Endodermal cell (in vitro differentiated cells): ENCODE results near the gene RFX5. TPM values are rescaled to one million over a fixed set of nuclear protein-coding genes. Genes with fewer than 3 reads are reported as not detected.

Experiments
- DNase-seq: peaks from one replicate; pipeline ENCODE4 v3.0.0-alpha.2; 2017
- H3K27ac ChIP-seq: 2 replicates; pipeline ENCODE4 v1.5.1; 2013; ENCODE audit warnings: mild to moderate bottlenecking, low read depth, low read length, moderate library complexity
- H3K27me3 ChIP-seq: 2 replicates; pipeline ENCODE4 v1.6.1; 2013; ENCODE audit warnings: mild to moderate bottlenecking, low read length, moderate library complexity; ENCODE audit not compliant: insufficient read depth, control insufficient read depth, poor library complexity, severe bottlenecking
- H3K36me3 ChIP-seq: 2 replicates; pipeline ENCODE4 v1.7.0; 2013; ENCODE audit warnings: mild to moderate bottlenecking, low read length, moderate library complexity; ENCODE audit not compliant: control insufficient read depth, insufficient read depth
- H3K4me1 ChIP-seq: one replicate; pipeline ENCODE4 v1.7.0; 2013; ENCODE audit warnings: low read length; ENCODE audit not compliant: control insufficient read depth, insufficient read depth
- H3K4me3 ChIP-seq: 2 replicates; pipeline ENCODE4 v1.5.1; 2013; ENCODE audit warnings: mild to moderate bottlenecking, low read length, moderate library complexity
- H3K9ac ChIP-seq: 2 replicates; pipeline ENCODE4 v1.6.1; 2013; ENCODE audit warnings: mild to moderate bottlenecking, low read length, moderate library complexity; ENCODE audit not compliant: poor library complexity, severe bottlenecking; ENCODE audit errors: extremely low read depth
- H3K9me3 ChIP-seq: 2 replicates; pipeline ENCODE4 v1.6.1; 2013; ENCODE audit warnings: mild to moderate bottlenecking, low read length, moderate library complexity; ENCODE audit not compliant: control insufficient read depth
- H3K27ac Mint-ChIP-seq: 2 replicates; pipeline ENCODE4 v1.8.0; 2020; ENCODE audit warnings: mixed read lengths
- H3K27me3 Mint-ChIP-seq: 2 replicates; pipeline ENCODE4 v1.8.0; 2021; ENCODE audit warnings: mild to moderate bottlenecking, mixed read lengths; ENCODE audit not compliant: insufficient read depth
- H3K36me3 Mint-ChIP-seq: 2 replicates; pipeline ENCODE4 v1.8.0; 2020; ENCODE audit warnings: low read depth, mixed read lengths
- H3K4me1 Mint-ChIP-seq: 2 replicates; pipeline ENCODE4 v1.8.0; 2020; ENCODE audit warnings: mixed read lengths
- H3K4me3 Mint-ChIP-seq: 2 replicates; pipeline ENCODE4 v1.8.0; 2020; ENCODE audit warnings: mild to moderate bottlenecking, moderate library complexity, mixed read lengths
- H3K9me3 Mint-ChIP-seq: 2 replicates; pipeline ENCODE4 v1.8.0; 2020; ENCODE audit warnings: mild to moderate bottlenecking, mixed read lengths
- WGBS, 2 experiments: methylation state at CpG; one replicate each; pipeline versions ENCODE4 v1.1.5 to v1.1.7; 2013; ENCODE audit warnings: missing lambda C conversion rate in 2 of 2, mixed read lengths in 1 of 2; ENCODE audit not compliant: insufficient coverage in 1 of 2, insufficient read length in 1 of 2; 5-methylcytosine and 5-hydroxymethylcytosine counted together
- total RNA-seq, 2 donors: library from RNA; stranded (reverse); fragmentation: NEBNext Ultra II Directional in 1 of 2; extraction: Animal tissue kit (Norgen Biotek cat#: 25700) in 1 of 2; gene quantifications; 2 replicates in 1 of 2; 3 replicates in 1 of 2; pipeline ENCODE4 v1.2.1, GENCODE V29; 2021
- TF ChIP-seq, protein P1 (sequence below): fragments of 200-600 bp; sonication (generic); conservative IDR thresholded peaks from 2 replicates; pipeline ENCODE4 v1.5.0; 2021; ENCODE audit warnings: antibody characterized with exemption, mild to moderate bottlenecking

The RFX5 gene
- total RNA-seq, 2 donors from 2014 or later: 57.7 to 72.1 TPM

DNA sequence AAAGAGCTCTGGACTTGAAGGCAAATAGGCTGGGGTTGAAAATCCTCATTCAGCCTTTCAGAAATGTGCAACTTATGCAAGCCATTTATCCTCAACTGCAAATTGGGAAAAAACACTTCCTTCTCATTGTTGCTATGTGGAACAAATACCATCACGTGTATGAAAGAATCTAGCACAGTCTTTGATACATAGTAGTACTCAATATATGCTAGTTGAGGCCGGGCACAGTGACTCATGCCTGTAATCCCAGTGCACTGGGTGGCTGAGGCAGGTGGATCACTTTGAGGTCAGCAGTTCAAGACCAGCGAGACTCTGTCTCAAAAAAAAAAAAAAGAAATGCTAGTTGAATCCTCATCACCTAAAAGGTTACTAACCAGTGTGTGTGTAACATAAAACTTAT lies 28.1 kb downstream of the RFX5 start:
- Histone ChIP-seq H3K36me3 (peaks cover 26% of the 10 kb centered on the region), H3K9me3 (no peaks in the 10 kb centered on the region), H3K27me3 (no peaks in the 10 kb centered on the region), H3K4me3 (no peak overlapping the region), H3K27ac (no peak overlapping the region), H3K9ac (no peak overlapping the region), H3K4me1 (no peaks in the 10 kb centered on the region)
- Mint-ChIP-seq H3K27ac (no peak overlapping the region), H3K4me3 (no peak overlapping the region), H3K36me3 (peaks cover 39% of the 10 kb centered on the region), H3K27me3 (no peaks in the 10 kb centered on the region), H3K4me1 (peaks cover 10% of the 10 kb centered on the region), H3K9me3 (no peaks in the 10 kb centered on the region)
- TF ChIP-seq, protein P1, sequence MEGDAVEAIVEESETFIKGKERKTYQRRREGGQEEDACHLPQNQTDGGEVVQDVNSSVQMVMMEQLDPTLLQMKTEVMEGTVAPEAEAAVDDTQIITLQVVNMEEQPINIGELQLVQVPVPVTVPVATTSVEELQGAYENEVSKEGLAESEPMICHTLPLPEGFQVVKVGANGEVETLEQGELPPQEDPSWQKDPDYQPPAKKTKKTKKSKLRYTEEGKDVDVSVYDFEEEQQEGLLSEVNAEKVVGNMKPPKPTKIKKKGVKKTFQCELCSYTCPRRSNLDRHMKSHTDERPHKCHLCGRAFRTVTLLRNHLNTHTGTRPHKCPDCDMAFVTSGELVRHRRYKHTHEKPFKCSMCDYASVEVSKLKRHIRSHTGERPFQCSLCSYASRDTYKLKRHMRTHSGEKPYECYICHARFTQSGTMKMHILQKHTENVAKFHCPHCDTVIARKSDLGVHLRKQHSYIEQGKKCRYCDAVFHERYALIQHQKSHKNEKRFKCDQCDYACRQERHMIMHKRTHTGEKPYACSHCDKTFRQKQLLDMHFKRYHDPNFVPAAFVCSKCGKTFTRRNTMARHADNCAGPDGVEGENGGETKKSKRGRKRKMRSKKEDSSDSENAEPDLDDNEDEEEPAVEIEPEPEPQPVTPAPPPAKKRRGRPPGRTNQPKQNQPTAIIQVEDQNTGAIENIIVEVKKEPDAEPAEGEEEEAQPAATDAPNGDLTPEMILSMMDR: no peak
- WGBS, 2 experiments: 93% methylated on average over 3 of the region's 3 CpGs; no CpG with 5 or more reads in 1 of the 2 experiments
- no peak for DNase-seq

DNA sequence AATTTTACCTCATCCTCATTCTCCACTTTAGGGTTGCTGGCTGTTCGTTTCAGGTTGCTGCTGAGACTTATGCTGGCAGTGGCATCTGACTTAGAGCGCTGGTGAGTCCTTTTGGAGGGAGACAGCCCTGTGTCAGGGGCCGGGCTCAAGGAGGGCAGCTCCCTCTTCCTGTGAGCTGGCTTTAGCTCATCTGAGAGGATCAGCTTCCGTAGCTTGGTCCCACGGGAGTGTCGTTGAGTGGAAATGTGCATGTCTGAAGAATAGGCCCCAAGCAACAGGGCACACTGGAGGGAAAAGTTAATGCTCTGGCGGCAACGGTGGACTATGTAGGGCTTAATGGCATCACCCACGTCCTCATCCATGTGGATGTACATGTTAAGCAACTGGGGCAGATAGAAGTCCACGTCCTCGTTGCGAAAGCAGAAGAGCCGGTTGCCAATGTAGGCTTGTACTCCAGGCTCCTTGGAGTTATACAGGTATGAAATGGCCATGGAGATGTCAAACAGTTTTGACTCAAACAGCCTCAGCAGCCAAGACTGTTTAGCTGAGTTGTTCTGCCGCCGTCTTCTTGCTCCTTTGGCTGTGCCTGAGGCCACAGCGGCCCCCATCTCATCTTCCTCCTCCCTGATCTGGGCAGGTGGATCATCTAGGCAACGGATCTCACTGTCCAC lies 31.4 kb downstream of the RFX5 start:
- Mint-ChIP-seq H3K36me3 (peaks cover 41% of the 10 kb centered on the region), H3K4me1 (peaks cover 6% of the 10 kb centered on the region), H3K27ac (no peak overlapping the region), H3K27me3 (no peaks in the 10 kb centered on the region), H3K9me3 (no peaks in the 10 kb centered on the region), H3K4me3 (no peak overlapping the region)
- Histone ChIP-seq H3K27me3 (no peaks in the 10 kb centered on the region), H3K9ac (no peak overlapping the region), H3K36me3 (peaks cover 56% of the 10 kb centered on the region), H3K27ac (no peak overlapping the region), H3K9me3 (no peaks in the 10 kb centered on the region), H3K4me3 (no peak overlapping the region), H3K4me1 (no peaks in the 10 kb centered on the region)
- WGBS, 2 experiments: 95 to 97% methylated on average over 16 to 17 of the region's 17 CpGs
- TF ChIP-seq, protein P1: no peak
- DNase-seq: no peak

DNA sequence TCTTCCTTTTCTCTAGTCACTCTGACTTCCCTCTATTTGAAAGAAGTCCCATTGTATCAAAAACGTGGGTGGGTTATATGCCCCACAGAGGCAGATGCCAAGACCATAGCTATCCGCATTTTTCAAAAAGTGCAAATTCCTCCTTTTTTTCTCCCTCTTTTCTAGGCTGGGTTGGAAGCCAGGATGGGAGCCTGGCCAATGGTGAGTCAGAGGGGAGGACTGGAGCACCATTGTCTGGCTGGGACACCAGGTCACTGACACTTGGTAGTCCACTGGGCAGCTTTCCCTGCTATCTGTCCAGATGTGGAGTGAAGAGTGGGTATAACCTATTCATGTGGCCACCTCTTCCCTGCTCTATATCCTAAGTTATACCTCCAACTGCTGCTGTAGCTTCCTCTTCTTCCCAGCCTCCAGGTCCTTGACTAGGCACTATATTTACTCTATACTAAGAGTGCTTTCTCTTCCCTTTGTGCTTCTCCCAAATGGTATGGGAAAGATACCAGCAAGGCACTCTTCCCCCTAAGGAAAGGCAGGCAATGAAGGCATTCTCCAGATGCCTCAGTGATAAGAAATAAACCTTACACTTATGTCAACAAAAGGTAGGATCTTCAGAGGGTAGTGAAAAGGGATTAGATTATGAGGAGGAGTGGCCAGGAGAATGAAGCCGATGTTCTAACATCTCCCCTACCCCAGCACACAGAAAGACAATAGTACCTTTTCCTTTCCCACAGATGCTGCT lies 32.7 kb downstream of the RFX5 start:
- Histone ChIP-seq H3K4me3 (no peak overlapping the region), H3K36me3 (peaks cover 57% of the 10 kb centered on the region), H3K27me3 (no peaks in the 10 kb centered on the region), H3K9me3 (no peaks in the 10 kb centered on the region), H3K9ac (no peak overlapping the region), H3K4me1 (peaks cover 7% of the 10 kb centered on the region), H3K27ac (no peak overlapping the region)
- Mint-ChIP-seq H3K4me3 (no peak overlapping the region), H3K9me3 (no peaks in the 10 kb centered on the region), H3K27ac (peak overlapping the region; percentile 23), H3K4me1 (peaks cover 9% of the 10 kb centered on the region), H3K27me3 (no peaks in the 10 kb centered on the region), H3K36me3 (peaks cover 40% of the 10 kb centered on the region)
- TF ChIP-seq, protein P1: no peak
- WGBS, 2 experiments: 86 to 91% methylated on average over 2 to 3 of the region's 3 CpGs
- DNase-seq: no peak
